K562 (cell line): Measurements from ENCODE around the gene UFC1. TPM values are rescaled to one million over a fixed set of nuclear protein-coding genes. Genes with fewer than 3 reads are reported as not detected.

Experiments
- ATAC-seq: fragments of 200-7000 bp; cut with Tn5 transposase; 3 replicates; pipeline ENCODE4 v1.9.1; 2020; ENCODE audit warnings: moderate library complexity
- BruUV-seq: library from RNA; stranded (reverse); fragments of 400-500 nt; replicated peaks from 2 replicates; lab custom pipeline; 2021; lab: Mats Ljungman, UMichigan
- CTCF ChIA-PET: fragments of 300-600 bp; formaldehyde crosslinking; extraction: SDS; loops from one replicate; lab custom pipeline; 2021; ENCODE audit warnings: low intra/inter-chr PET ratio; lab: Yijun Ruan, JAX
- POLR2A ChIA-PET: fragments of 300-600, 350-650 bp; sonication (Branson Sonifier 250); formaldehyde crosslinking; extraction: SDS; loops from one replicate; lab custom pipeline; 2021; ENCODE audit warnings: antibody characterized with exemption, inconsistent platforms; lab: Yijun Ruan, JAX
- DNase-seq, 4 experiments: peaks; one replicate each; pipeline versions ENCODE4 v3.0.0 to v3.0.0-alpha.2; 2011 to 2018; ENCODE audit warnings: low spot score in 3 of 4, mixed read lengths in 3 of 4; ENCODE audit errors: extremely low read depth in 1 of 4
- FAIRE-seq: peaks from 2 replicates; lab custom pipeline; 2011; peaks lifted over from hg19 to GRCh38; lab: Jason Lieb, UNC
- H2AFZ ChIP-seq: 2 replicates; pipeline ENCODE4 v1.6.0; 2011; ENCODE audit warnings: low read depth, low read length, control low read depth, inconsistent platforms
- H3K27ac ChIP-seq: fragments of 200-600 bp; 3 replicates; pipeline ENCODE4 v1.8.0; 2011; ENCODE audit warnings: low read depth, mild to moderate bottlenecking, control low read depth, inconsistent platforms, low read length, moderate library complexity, mixed read lengths; ENCODE audit errors: extremely low read depth
- H3K27me3 ChIP-seq, 2 experiments: fragments of 300-600 bp in 1 of 2; 2 replicates in 1 of 2; 3 replicates in 1 of 2; pipeline versions ENCODE4 v1.6.0 to v1.8.0; 2011; ENCODE audit warnings: inconsistent platforms in 2 of 2, low read length in 2 of 2, mild to moderate bottlenecking in 1 of 2, mixed read lengths in 1 of 2, moderate library complexity in 1 of 2; ENCODE audit not compliant: control insufficient read depth in 2 of 2, insufficient read depth in 2 of 2
- H3K36me3 ChIP-seq: fragments of 300-600 bp; 3 replicates; pipeline ENCODE4 v1.8.0; 2011; ENCODE audit warnings: mild to moderate bottlenecking, low read length, inconsistent platforms; ENCODE audit not compliant: control insufficient read depth, insufficient read depth
- H3K4me1 ChIP-seq, 2 experiments: fragments of 200-600 bp in 1 of 2; replicated peaks in 1 of 2; 2 replicates in 1 of 2; 3 replicates in 1 of 2; pipeline versions ENCODE4 v1.5.1 to v1.8.0; 2011; ENCODE audit warnings: inconsistent platforms in 2 of 2, low read length in 2 of 2, mild to moderate bottlenecking in 1 of 2, mixed read lengths in 1 of 2, moderate library complexity in 1 of 2; ENCODE audit not compliant: control insufficient read depth in 2 of 2, insufficient read depth in 2 of 2
- H3K4me2 ChIP-seq: 2 replicates; pipeline ENCODE4 v1.6.1; 2011; ENCODE audit warnings: low read length, control low read depth, inconsistent platforms, mixed read lengths; ENCODE audit not compliant: insufficient read depth
- H3K4me3 ChIP-seq: fragments of 200-600 bp; sonication (generic), shearing (Covaris generic); 2 replicates; pipeline ENCODE4 v1.5.1; 2016; ENCODE audit warnings: control low read depth, inconsistent platforms
- H3K79me2 ChIP-seq: fragments of 200-600 bp; 3 replicates; pipeline ENCODE4 v1.8.0; 2011; ENCODE audit warnings: low read length, inconsistent platforms; ENCODE audit not compliant: control insufficient read depth, insufficient read depth
- H3K9ac ChIP-seq, 2 experiments: 2 replicates each; pipeline versions ENCODE4 v1.6.0 to v1.6.1; 2011; ENCODE audit warnings: low read depth in 2 of 2, low read length in 2 of 2, control low read depth in 1 of 2, inconsistent platforms in 1 of 2, mild to moderate bottlenecking in 1 of 2, mixed read lengths in 1 of 2; ENCODE audit not compliant: insufficient read depth in 1 of 2
- H3K9me1 ChIP-seq: one replicate; pipeline ENCODE4 v1.6.0; 2011; ENCODE audit warnings: inconsistent platforms, mild to moderate bottlenecking, low read length, moderate library complexity; ENCODE audit not compliant: control insufficient read depth, insufficient read depth
- H3K9me3 ChIP-seq: replicated peaks from 2 replicates; pipeline ENCODE4 v1.5.1; 2011; ENCODE audit warnings: low read depth, low read length, inconsistent platforms; ENCODE audit not compliant: control insufficient read depth, insufficient read depth
- H4K20me1 ChIP-seq: replicated peaks from 2 replicates; pipeline ENCODE4 v1.6.1; 2011; ENCODE audit warnings: low read length, inconsistent platforms, mixed read lengths; ENCODE audit not compliant: control insufficient read depth, insufficient read depth
- ARID1B ChIP-seq: fragments of 450-650 bp; IDR thresholded peaks from 2 replicates; pipeline ENCODE4 v1.6.1; 2016; ENCODE audit warnings: antibody characterized with exemption, mild to moderate bottlenecking, inconsistent platforms
- CBFB ChIP-seq: sonication (generic); formaldehyde crosslinking; IDR thresholded peaks from 2 replicates; pipeline ENCODE4 v1.4.0; 2020; ENCODE audit warnings: mild to moderate bottlenecking, missing genetic modification reagents
- CUX1 ChIP-seq: fragments of 200-800 bp; sonication (Bioruptor generic); IDR thresholded peaks from 2 replicates; pipeline ENCODE4 v1.6.1; 2016; ENCODE audit warnings: missing genetic modification characterization, missing compliant biosample characterization
- KDM4B ChIP-seq, 2 experiments: fragments of 450-650 bp in 1 of 2; sonication (generic) in 1 of 2; IDR thresholded peaks; 2 replicates each; pipeline ENCODE4 v1.6.1; 2016 to 2017; ENCODE audit warnings: borderline replicate concordance in 2 of 2, antibody characterized with exemption in 1 of 2, low read depth in 1 of 2, mild to moderate bottlenecking in 1 of 2
- MECOM ChIP-seq: fragments of 250-450 bp; sonication (Bioruptor Pico); IDR thresholded peaks from 2 replicates; pipeline ENCODE4 v1.8.0; 2022; ENCODE audit warnings: inconsistent platforms
- NR2C1 ChIP-seq, 2 experiments: fragments of 450-650 bp; IDR thresholded peaks; 2 replicates each; pipeline ENCODE4 v1.6.1; 2017; ENCODE audit warnings: mild to moderate bottlenecking in 2 of 2, antibody characterized with exemption in 1 of 2, inconsistent platforms in 1 of 2, missing compliant biosample characterization in 1 of 2, missing genetic modification characterization in 1 of 2
- OTX1 ChIP-seq: fragments of 450-650 bp; formaldehyde crosslinking; IDR thresholded peaks from 2 replicates; pipeline ENCODE4 v1.4.0; 2022; ENCODE audit warnings: mild to moderate bottlenecking
- ZEB2 ChIP-seq: fragments of 450-650 bp; IDR thresholded peaks from 2 replicates; pipeline ENCODE4 v1.6.1; 2016
- WGBS: fragments of 100-300 bp; shearing (Covaris generic); methylation state at CpG from one replicate; pipeline ENCODE4 v1.1.6; 2016; ENCODE audit warnings: low coverage, mixed read lengths; ENCODE audit not compliant: insufficient coverage; ENCODE audit errors: missing lambda C conversion rate; 5-methylcytosine and 5-hydroxymethylcytosine counted together
- in situ Hi-C: fragments of 300-500 bp; cut with MboI; formaldehyde crosslinking; loops from 4 replicates; pipeline ENCODE4 v1.15.0; 2018; ENCODE audit warnings: inconsistent platforms, mixed read lengths
- intact Hi-C: fragments of 100-400 bp; cut with micrococcal nuclease; formaldehyde crosslinking; loops from 2 replicates; pipeline ENCODE4 v1.14.2; 2022
- polyA plus RNA-seq, 8 experiments: library from polyadenylated mRNA; depleted of rRNA in 4 of 8; stranded (reverse) in 5 of 8; unstranded in 3 of 8; fragments of >200 nt; fragmentation: Nextera tagmentation in 2 of 8; fragmentation: Illumina TruSeq in 1 of 8; extraction: Ambion mirVana in 2 of 8; extraction: Trizol in 1 of 8; gene quantifications; 2 replicates each; pipeline versions ENCODE4 v1.2.1 to v1.2.3, GENCODE V29; 2011 to 2014; ENCODE audit warnings: inconsistent platforms in 1 of 8, missing spikeins in 1 of 8
- total RNA-seq, 7 experiments: library from RNA; depleted of rRNA in 6 of 7; stranded (reverse); fragments of >200 nt in 6 of 7; fragmentation: Illumina TruSeq in 2 of 7; extraction: Trizol in 2 of 7; gene quantifications; 2 replicates each; pipeline versions ENCODE4 v1.2.1 to v1.2.3, GENCODE V29; 2011 to 2021; ENCODE audit warnings: low replicate concordance in 1 of 7
- TF ChIP-seq, protein P1 (sequence below), 3 experiments: IDR thresholded peaks in 2 of 3; conservative IDR thresholded peaks in 1 of 3; 2 replicates each; pipeline ENCODE4 v1.5.1; 2011 to 2012; ENCODE audit warnings: low read length in 3 of 3, mild to moderate bottlenecking in 3 of 3, control low read depth in 2 of 3, improper control_type of control experiment in 1 of 3, inconsistent platforms in 1 of 3, low read depth in 1 of 3, mixed read lengths in 1 of 3, moderate library complexity in 1 of 3; ENCODE audit not compliant: insufficient read depth in 2 of 3
- TF ChIP-seq, protein P2 (sequence below): sonication (generic); formaldehyde crosslinking; IDR thresholded peaks from 2 replicates; pipeline ENCODE4 v1.8.1; 2023; ENCODE audit warnings: mild to moderate bottlenecking, missing genetic modification reagents

UFC1 gene
- total and polyA plus RNA-seq, 9 of the 15 experiments (the other 6 are each of a cell fraction or from before 2014, with no cell fraction given), result 92.8 to 220 (median 161) TPM

DNA sequence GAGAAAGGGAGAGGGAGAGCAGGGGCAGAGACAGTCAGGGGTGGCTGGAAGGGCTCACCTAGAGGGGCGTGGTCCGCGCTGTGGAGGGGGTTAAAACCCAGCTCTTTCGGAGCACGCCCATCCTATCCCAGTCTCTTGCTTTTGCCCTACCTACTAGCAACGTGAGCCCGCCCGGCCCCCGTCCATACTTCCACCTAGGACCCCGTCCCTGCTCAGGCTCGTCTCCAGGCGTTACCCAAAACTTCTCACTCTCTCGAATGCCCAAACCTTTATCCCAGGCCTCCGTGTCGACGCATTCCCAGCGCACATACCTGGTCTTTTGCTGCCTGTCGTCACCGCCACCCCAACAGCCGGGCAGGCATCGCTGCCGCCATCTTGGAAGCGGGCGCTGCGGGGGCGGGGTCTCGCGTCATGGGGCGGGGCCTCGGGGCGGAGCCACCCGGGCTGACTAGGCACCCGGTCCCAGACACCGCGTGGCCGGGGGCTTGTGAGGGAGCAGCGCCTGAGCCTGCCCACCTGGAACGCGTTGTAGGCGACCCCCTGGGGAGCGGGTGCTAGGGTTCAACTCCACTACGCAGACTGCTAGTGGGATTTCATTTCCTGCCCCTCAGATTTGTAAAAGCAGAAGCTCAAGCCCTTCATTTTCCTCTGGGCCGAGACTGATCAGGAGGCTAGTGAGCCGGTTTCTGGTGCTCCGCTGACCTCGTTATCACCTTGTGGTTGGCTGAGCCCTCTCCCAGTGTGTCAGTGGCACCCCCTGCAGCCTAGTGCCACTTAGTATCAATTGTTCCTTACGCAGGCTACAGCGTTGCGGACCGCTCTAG, 23.5 kb downstream of the UFC1 start, which contains the start of gene B4GALT3:
TSS of gene B4GALT3 (minus strand) at position 396 of the 824 bp plus-strand sequence. CDS start 1,447 bp downstream, outside the sequence.
- H3K4me2 ChIP-seq, result peak within 1 kb of the TSS; percentile 99
- ChIA-PET POLR2A (interaction anchor here (0.6 to 2.3 kb wide), 12 partner anchors 9 to 142 kb away, joined by 3 to 33 read pairs (median 3); partner anchors contain the start of genes NDUFS2 and PPOX), CTCF (interaction anchor here (0.7 to 1.7 kb wide), 3 partner anchors 105 to 204 kb away, joined by 3 to 4 read pairs (median 3); no protein-coding TSS in a partner anchor)
- H4K20me1 ChIP-seq, result no peaks in the 10 kb centered on the region
- peaks cover 40% of the 10 kb centered on the region for H3K36me3 ChIP-seq
- H3K9me1 ChIP-seq, result no peaks in the 10 kb centered on the region
- BruUV-seq, result TSS peak; percentile 95
- FAIRE-seq (peak; percentile 97), ATAC-seq (peak; percentile 94), DNase-seq (peak; percentile 91 to 98 (median 98))
- peaks cover 26% of the 10 kb centered on the region for H3K79me2 ChIP-seq
- H3K27ac ChIP-seq, result peak within 1 kb of the TSS; percentile 96
- H3K4me1 ChIP-seq, result peaks cover 25 to 42% of the 10 kb centered on the region in 2 experiments; a peak in 4 of 5 replicates
- no peaks in the 10 kb centered on the region for H3K9me3 ChIP-seq
- WGBS, result under 1% methylated on average over 25 of the region's 50 CpGs
- intact Hi-C loops (loop anchor here (1.0 to 10.0 kb wide), 6 partner anchors 11 to 343 kb away; partner anchors contain the start of genes PPOX and USP21), in situ Hi-C loops (no loop called here)
- H3K9ac ChIP-seq, result peak within 1 kb of the TSS; percentile 87 to 96
- peak within 1 kb of the TSS; percentile 98 for H2AFZ ChIP-seq
- no peaks in the 10 kb centered on the region for H3K27me3 ChIP-seq
- peak within 1 kb of the TSS; percentile 90 for H3K4me3 ChIP-seq
- TF ChIP-seq, protein P1, sequence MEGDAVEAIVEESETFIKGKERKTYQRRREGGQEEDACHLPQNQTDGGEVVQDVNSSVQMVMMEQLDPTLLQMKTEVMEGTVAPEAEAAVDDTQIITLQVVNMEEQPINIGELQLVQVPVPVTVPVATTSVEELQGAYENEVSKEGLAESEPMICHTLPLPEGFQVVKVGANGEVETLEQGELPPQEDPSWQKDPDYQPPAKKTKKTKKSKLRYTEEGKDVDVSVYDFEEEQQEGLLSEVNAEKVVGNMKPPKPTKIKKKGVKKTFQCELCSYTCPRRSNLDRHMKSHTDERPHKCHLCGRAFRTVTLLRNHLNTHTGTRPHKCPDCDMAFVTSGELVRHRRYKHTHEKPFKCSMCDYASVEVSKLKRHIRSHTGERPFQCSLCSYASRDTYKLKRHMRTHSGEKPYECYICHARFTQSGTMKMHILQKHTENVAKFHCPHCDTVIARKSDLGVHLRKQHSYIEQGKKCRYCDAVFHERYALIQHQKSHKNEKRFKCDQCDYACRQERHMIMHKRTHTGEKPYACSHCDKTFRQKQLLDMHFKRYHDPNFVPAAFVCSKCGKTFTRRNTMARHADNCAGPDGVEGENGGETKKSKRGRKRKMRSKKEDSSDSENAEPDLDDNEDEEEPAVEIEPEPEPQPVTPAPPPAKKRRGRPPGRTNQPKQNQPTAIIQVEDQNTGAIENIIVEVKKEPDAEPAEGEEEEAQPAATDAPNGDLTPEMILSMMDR (IDR thresholded peaks at IDR 0.05 in 2 of 3, conservative IDR thresholded peaks at IDR 0.05 in 1 of 3; ENCODE audit: insufficient read depth in 2 of 3, low read depth in 1 of 3, low read length in 3 of 3), result peak; percentile 81 to 87 (median 82)
- TF ChIP-seq, protein P2, sequence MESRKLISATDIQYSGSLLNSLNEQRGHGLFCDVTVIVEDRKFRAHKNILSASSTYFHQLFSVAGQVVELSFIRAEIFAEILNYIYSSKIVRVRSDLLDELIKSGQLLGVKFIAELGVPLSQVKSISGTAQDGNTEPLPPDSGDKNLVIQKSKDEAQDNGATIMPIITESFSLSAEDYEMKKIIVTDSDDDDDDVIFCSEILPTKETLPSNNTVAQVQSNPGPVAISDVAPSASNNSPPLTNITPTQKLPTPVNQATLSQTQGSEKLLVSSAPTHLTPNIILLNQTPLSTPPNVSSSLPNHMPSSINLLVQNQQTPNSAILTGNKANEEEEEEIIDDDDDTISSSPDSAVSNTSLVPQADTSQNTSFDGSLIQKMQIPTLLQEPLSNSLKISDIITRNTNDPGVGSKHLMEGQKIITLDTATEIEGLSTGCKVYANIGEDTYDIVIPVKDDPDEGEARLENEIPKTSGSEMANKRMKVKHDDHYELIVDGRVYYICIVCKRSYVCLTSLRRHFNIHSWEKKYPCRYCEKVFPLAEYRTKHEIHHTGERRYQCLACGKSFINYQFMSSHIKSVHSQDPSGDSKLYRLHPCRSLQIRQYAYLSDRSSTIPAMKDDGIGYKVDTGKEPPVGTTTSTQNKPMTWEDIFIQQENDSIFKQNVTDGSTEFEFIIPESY (CRISPR knock-in tag), result peak; percentile 50; the same call in 1 of the 2 replicates
- 0 out of 2 replicates have a peak, but pooled peaks have one; percentile 11 for TF ChIP-seq ZEB2
- TF ChIP-seq CUX1, result no peak
- TF ChIP-seq KDM4B (IDR thresholded peaks at IDR 0.05; ENCODE audit: borderline replicate concordance in 2 of 2, low read depth in 1 of 2), result no peak
- TF ChIP-seq MECOM (CRISPR knock-in tag), result 0 out of 2 replicates have a peak, but pooled peaks have one; percentile 6
- peak; percentile 96 for TF ChIP-seq CBFB (CRISPR knock-in tag)
- peak; percentile 64; the same call in 1 of the 2 replicates for TF ChIP-seq NR2C1 (IDR thresholded peaks at IDR 0.05)
- TF ChIP-seq NR2C1 (tag; IDR thresholded peaks at IDR 0.05), result no peak; the same call in 1 of the 2 replicates
- peak; percentile 61; the same call in 1 of the 2 replicates for TF ChIP-seq OTX1 (CRISPR knock-in tag)
- TF ChIP-seq ARID1B, result peak; percentile 56; the same call in 1 of the 2 replicates
